Cardiac septum (tissue), 1 donor: ENCODE results near the gene BICRA. TPM values are rescaled to one million over a fixed set of nuclear protein-coding genes. Genes with fewer than 3 reads are reported as not detected.
A peak's percentile ranks its signal among the peaks of the same experiment; 100 is the strongest.

Experiments
- DNase-seq: peaks from one replicate; pipeline ENCODE4 v3.0.0-alpha.2; 2020; ENCODE audit warnings: low spot score
- intact Hi-C: fragments of 100-400 bp; cut with DNase I; formaldehyde crosslinking; loops from one replicate; pipeline ENCODE4 v1.14.0; 2022
- total RNA-seq: library from RNA; stranded (reverse); fragmentation: NEBNext Ultra II Directional; extraction: Animal tissue kit (Norgen Biotek cat#: 25700); gene quantifications from one replicate; pipeline ENCODE4 v1.2.1, GENCODE V29; 2021
- donor health status: DM: no; HTN: no; CAD: no.

Gene BICRA
- total RNA-seq, 1 donor from 2014 or later = 9.3 TPM

DNA sequence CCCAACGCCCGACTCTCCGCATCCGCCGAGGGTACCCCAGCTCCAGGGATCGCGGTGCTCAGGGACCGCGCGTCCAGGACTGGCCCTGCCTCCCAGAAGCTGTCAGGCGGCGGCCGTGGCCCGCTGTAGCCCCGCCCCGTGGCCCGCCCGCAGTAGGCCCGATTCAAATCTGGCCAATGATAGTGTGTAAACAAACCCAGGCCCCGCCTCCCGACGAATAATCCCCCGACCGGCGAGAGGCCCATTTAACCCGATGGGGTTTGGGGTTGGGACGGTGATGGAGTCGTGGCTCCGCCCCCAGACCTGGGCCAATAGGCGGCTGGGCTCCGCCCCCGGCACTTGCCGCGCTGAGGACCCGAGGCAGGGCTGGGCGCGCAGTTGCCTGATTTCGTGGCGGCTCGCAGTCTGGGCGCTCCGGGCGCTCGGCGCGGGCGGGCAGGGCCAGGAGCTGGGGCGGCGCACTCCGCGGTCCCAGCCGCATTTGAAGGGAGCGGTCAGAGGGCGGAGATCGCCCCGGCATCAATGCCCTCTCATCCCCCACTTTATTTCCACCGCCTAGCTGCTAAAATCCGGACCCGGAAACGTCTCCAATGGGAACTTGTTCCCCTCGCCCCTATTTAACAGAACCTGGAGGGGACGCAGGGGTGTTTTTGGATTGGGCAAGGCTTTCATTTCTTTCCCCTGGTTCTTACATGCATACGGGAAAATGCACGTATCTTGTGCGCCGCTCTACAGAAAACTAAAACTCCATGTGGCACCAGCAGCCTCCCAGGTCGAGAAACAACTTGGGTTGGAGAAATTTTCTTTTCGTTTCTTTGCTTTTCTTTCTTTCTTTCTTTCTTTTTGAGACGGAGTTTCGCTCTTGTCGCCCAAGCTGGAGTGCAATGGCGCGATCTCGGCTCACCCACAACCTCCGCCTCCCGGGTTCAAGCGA is 8.4 kb upstream of the BICRA start:
- intact Hi-C loops = loop anchor here (1.0 kb wide), 2 partner anchors 8 to 85 kb away; partner anchors contain the start of gene NAPA

DNA sequence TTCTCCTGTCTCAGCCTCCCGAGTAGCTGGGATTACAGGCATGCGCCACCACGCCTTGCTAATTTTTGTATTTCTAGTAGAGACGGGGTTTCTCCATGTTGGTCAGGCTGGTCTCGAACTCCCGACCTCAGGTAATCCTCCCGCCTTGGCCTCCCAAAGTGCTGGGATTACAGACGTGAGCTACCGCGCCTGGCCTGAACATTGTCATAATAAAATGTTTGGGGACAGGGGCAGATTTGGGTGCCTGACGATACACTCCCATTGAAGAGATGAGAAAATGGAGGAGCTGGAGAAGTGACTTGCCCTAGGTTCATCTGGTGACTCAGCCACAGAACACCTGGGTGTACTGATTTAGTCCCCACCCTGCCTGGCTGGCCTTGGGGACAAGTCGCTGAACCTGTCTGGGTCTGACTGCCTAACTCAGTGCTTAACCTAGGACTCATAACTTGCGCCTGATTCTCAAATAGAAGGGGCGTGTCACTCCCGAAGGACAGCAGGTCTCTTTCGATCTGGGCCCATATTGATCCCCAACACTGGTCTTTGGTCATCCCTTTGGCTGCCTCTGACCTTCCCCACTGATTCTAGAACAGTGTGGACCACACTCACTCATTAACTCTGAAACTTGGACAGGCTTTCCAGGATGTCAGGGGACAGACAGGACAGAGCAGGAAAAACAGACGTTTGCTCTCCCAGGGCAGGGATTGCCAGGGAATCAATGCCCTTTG is 7.6 kb upstream of the BICRA start:
- DNase-seq = no peak
- intact Hi-C loops = no loop called here

More for the DNA sequence above, 8.4 kb upstream of the BICRA start:
- DNase-seq = peak; percentile 100

DNA sequence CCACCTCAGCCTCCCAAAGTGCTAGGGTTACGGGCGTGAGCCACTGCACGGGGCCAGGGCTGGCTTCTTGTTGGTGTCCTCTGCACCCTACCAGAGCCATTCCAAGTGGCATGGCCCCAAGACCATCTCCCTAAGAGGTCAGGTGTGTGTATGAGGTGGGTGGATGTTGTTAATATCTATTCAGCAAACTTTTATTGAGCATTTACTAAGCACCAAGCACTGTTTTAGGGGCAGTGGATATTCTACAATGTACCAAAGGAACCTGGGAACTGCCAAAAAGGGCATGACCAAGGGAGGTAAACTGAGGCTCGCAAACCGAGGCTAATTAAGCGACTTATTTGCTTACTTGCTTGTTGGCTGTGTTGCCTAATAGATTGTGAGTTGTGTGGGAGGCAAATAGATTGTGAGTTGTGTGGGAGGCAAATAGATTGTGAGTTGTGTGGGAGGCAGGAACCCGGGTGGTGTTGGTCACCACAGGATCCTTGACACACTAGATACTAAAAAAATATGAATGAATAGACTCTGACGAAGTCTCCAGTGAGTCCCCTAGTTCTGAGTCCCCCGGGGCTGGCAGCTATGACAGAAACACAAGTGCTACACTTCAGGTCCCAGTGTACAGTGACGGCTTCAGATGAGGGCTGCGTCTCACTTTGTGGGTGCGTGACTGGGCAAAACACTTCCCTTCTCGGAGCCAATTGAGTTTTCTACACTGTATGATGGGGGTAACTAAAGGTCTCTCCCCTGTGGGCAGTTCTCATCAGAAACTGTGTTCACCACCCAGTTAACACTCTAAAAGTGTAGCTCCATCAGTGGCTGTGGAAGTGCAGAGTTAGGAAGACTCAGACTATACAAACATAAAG is 5.0 kb upstream of the BICRA start:
- intact Hi-C loops = no loop called here
- no peak for DNase-seq

DNA sequence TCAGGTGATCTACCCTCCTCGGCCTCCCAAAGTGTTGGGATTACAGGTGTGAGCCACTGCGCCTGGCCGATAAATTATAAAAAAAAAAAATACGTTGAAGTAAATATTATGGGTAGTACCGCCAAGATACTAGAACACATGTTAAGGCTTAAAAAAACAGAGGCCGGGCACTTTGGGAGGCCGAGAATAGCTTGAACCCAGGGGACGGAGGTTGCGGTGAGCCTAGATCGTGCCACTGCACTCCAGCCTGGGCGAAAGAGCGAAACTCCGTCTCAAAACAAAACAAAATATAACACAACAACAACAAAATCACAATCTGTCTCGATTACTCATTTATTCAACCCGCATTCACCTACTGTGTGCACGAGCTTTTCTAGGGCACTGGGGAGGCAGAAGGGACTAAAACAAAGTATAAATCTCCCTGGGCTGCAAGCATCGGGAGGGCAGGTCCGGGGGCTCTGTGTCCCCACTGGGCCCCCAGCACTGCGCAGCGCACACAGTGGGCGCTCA is 1.3 kb upstream of the BICRA start:
- intact Hi-C loops = loop anchor here (1.0 kb wide), 1 partner anchor 7 kb away; no protein-coding TSS in a partner anchor
- no peak for DNase-seq

DNA sequence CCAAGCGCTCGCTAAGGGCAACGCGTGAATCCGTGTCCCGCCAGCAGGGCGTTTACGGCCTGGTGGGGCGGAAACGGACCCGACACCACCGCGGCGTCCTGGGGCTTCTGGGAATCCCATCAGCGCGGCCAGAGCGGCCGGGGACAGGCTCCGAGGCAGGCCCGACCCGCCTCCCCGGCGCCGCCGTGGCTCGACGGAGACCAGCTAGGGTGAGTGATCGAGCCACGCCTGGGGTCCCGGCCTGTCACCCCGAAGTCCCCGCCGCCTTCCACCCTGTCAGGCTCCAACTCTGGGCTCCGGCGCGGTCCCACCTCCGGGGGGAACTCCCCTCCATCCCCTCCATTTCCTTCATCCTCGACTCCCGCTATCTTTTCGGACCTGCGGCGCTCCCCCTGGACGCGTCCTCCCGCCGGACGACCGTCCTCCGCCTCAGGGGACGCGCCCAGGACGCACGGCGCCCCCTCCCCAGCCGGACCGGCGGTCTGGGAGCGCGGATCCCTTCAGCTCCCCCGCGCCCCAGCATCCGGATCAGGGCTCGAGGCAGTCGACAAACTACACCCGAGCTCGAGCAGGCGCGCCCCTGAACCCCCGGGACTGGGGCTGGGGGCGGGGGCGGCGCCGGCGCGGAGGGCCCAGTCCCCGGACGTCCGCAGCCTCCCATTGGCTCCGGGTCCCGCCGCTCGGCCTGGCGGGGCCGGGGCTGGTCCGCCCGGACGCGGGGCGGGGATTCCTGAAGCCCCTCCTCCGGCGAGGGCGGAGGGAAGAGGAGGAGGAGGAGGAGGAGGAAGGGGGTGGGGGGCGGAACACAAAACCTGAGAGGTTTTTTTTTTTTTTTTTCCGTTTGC is 638 bp upstream of the BICRA start:
- peak; percentile 96 for DNase-seq
- intact Hi-C loops = loop anchor here (1.0 kb wide), 1 partner anchor 8 kb away; no protein-coding TSS in a partner anchor

DNA sequence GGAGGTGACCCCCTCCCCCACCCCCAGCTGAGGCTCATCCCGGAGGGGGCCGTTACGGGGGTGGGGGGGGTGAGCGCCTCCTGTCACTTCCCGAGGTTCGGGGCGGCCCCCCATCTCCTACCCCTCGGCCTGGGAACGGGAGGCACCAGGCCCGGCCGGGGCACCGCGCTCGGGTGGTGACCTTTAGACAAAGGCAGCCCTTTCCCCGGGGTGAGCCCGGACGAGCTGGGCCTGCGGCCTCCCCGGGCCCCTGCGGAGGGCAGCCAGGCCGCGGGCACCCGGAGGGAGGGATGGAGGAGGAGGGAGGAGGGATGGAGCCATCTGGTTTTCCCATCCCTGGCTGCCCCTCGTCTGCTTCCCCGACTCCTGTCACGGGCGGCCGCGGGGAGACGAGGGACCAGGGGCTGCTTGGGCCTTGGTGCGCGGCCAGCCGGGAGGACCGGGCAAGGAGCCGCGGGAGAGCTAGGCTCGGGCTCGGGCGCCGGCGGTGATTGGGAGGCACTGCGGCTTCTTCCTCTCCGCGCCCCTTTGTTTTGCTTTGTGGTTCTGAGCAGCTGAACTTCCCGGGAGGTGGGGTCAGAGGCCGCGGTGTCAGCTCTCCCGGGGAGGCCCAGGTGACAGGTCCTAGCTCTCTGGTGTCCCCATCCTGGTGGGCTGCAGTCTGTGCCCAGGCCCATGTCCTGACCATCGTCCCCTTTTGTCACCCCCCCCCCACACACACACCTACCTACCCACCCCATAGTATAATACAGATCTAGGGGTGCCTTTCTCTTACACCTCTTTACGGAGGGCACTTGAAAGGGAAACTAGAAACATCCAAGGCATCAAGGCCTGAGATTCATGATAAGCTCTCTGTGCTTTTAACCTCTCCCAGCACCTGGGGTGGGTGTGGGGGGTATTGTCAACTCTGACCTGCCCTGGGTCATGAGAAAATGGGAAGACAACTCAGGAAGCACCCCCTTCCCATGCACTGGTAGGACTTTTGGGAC is 1.3 kb downstream of the BICRA start:
- DNase-seq = peak; percentile 78
- intact Hi-C loops = loop anchor here (5.0 kb wide), 1 partner anchor 87 kb away; no protein-coding TSS in a partner anchor

DNA sequence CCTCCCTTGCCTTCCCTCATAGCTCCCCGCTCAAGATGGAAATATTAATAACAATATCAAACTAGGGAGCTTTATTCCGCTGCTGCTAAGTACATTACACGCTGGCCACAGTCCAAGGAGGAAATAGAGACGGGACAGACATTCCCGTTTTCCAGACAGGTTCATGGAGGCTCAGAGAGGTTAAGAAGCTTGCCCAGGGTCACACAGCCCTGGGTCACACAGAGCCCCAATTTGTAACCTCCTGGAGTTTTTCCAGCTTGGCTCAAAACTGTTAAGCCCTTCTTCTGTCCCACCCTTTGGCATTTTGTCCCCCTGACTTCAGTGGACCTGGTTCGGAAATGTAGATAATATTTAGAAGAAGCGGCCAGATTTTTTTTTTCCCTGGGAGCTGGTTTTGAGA is 2.0 kb downstream of the BICRA start:
- intact Hi-C loops = loop anchor here (5.0 kb wide), 1 partner anchor 86 kb away; no protein-coding TSS in a partner anchor
- DNase-seq = no peak

DNA sequence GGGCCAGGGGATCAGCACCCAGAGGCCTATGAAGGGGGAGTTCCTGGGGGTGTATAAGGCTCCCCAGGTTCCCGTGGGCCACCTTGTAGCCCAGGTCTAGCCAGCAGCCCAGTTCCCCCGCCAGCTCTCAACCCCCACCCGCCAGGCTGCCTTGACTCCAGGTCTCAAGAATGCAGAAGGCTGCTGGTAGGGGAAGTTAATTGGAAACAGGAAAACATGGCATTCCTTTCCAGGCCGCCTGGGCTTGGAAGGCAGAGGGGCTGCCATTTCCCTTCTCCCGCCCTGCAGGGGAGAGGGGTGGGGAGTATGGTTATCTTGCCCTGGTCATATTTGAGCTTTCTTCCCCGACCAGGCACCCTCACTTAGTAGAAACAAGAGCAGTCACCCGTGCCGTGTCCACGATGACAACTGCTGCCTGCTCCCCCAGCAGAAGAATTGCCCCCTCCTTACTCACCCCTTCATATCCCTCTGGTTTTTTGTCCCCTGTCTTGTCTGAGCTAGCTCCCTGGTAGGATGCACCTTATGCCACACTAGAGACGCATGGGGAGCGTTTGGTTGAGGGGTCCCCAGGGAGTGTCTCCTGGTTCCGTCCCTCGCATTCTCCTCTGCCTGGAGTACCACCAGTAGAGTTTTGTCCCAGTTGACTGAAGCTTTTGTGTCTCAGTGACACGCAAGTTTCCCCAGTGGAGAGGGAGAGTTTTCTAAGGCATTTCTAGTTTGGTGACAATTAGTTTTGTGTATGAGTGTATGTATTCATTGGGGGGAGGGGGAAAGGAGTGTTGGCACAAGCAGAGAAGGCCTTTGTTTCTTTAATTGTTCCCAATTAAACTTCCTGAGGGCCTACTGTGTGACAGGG is 4.5 kb downstream of the BICRA start:
- intact Hi-C loops = loop anchor here (5.0 kb wide), 1 partner anchor 84 kb away; no protein-coding TSS in a partner anchor
- DNase-seq = no peak

DNA sequence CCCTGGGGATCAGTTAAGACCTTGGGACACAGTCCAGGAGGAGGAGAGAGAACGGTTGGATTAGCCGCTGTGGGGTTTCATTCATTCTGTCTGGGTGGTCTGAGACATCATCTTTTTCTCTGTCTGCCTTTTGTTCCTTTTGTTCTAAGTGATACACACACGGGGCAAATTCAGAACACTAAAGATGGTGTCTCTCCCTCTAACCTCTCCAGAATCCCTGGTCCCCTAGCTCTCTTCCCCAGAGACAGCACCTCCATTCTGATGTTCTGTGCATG is 5.0 kb downstream of the BICRA start:
- DNase-seq = no peak
- intact Hi-C loops = loop anchor here (5.0 kb wide), 1 partner anchor 83 kb away; no protein-coding TSS in a partner anchor

DNA sequence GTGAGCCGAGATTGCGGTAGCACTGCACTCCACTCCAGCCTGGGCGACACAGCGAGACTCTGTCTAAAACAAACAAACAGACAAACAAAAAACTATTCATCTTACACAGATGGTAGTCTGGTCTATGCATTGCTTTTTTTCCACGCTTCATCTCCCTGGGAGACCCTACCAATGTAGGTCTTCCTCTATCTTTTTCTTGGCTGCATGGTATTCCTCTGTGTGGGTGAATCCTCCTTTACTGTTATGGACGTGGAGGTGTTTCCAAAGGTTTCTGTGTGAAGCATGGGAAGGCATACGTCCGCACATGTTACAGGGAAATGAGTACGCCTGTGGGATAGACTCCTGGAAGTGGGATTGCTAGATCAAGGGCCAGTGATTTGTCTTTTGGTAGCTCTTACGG is 5.6 kb downstream of the BICRA start:
- intact Hi-C loops = loop anchor here (5.0 kb wide), 1 partner anchor 83 kb away; no protein-coding TSS in a partner anchor

DNA sequence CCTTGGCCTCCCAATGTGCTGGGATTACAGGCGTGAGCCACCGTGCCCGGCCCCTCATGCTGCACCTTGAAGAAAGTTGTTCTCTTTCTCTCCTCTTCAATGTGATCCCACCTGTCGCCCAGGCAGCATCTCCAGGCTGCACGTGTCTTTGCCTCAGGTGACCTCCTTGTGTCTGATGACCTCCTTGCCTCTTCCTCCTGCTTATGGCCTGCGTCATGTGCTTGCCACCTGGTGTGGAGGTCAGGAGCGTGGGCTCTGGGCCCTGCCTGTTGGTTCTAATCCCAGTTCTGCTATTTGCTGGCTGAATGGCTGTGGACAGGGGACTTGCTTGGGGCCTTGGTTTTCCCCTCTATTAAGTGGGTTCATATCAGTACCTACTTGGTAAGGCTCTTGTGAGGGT is 6.3 kb downstream of the BICRA start:
- intact Hi-C loops = loop anchor here (5.0 kb wide), 1 partner anchor 47 kb away; no protein-coding TSS in a partner anchor
- no peak for DNase-seq

More for the DNA sequence above, 5.6 kb downstream of the BICRA start:
- no peak for DNase-seq

DNA sequence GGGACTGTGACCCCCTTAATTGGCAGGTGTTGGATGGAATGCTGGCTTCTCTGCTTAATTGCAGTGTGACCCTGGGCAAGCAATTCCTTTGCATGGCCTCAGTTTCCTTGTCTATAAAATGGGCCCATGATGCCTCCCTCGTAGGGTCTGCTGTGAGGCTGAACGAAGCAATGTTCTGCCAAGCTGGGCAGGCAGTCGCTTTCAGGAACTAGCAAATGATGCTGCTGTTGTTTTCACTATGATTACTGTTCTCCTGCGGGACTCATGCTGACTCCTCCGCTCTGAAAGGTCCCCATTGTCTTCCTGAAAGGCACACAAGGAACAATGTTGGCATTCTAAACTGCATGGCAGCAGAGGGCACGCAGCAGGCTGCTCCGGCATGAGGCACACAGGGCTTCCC is 6.8 kb downstream of the BICRA start:
- no peak for DNase-seq
- intact Hi-C loops = loop anchor here (5.0 kb wide), 1 partner anchor 47 kb away; no protein-coding TSS in a partner anchor

DNA sequence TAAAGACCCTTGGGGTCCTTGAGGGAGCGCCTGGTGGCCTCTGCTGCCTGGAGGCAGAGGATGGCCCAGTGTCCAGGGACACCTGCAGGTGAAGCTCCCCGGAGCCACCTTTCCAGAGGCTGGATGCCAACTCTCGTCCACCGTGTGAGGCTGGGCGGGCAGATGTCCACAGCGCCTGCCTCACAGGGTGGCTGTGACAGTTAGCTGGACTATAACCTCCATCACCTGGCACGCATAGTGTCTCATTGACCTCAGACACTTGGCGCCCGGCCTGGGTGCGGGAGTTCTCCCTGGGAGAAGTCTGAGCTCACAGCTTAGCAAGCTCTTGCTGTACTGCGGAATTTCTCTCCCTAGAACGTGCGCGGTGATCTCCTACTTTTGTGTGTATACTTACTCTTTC is 9.8 kb downstream of the BICRA start:
- peak; percentile 82 for DNase-seq
- intact Hi-C loops = loop anchor here (5.0 kb wide), 1 partner anchor 44 kb away; no protein-coding TSS in a partner anchor

DNA sequence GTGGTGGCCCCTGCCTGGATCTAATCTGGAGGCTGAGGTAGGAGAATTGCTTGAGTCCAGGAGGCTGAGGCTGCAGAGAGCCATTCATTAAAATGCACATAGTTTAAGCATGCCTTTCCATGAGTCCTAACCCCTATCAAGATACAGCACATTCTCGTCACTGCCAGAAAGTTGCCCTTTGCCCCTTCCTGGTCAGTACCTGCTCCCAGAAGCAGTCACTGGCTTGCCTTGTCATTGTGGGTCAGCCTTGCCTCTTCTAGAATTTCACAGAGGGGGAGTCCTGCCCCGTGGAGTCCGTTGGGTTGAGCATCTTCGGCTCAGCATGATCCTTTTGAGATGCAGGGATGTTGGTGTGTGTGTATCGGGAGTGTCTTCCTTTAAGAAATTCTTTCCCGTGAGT is 10.8 kb downstream of the BICRA start:
- intact Hi-C loops = loop anchor here (5.0 kb wide), 1 partner anchor 43 kb away; no protein-coding TSS in a partner anchor

DNA sequence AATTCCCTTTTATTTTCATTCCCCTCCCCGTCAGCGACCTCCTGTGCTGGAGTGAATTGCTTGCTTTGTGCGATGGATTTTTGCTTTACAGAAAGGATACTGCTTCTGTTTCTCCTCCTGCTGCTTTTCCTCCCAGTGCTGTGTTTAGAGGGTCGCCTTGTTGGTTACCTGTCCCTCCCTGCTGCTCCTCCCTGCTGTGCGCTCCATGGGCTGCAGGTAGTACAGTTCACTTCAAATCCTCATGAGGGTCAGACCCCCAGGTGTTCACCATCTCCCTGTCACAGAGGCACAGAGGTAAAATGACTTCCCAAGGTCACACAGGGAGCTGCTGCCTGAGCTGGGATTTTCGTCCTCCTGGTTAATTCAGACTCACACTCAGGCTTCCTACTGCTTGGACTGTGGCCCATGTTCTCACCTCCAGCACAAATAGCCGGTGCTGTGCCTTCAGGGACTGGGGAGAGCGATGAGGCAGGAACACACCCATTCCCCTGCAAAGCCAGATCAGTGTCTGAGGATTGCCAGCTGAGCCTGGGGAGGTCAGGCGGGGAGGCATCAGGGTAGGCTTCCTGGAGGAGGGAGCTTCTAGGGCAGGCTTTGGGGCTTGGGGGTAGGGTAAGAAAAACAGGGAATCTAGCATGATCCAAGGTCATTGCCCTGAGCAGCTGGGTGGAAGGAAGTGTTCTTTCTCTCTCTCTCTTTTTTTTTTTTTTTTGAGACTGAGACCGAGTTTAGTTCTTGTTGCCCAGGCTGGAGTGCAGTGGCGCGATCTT is 14.4 kb downstream of the BICRA start:
- intact Hi-C loops = no loop called here
- no peak for DNase-seq

More for the DNA sequence above, 10.8 kb downstream of the BICRA start:
- DNase-seq = no peak
